Transverse colon (tissue), 4 donors: ENCODE results near the gene UBE2O. TPM values are rescaled to one million over a fixed set of nuclear protein-coding genes. Genes with fewer than 3 reads are reported as not detected.

Source experiments
- DNase-seq: peaks from one replicate; pipeline ENCODE4 v3.0.0-alpha.2; 2019
- H3K27ac ChIP-seq, 4 donors: fragments of 200-600 bp; sonication (generic); 2 replicates each; pipeline ENCODE4 v1.5.1; 2016 to 2018; ENCODE audit warnings: inconsistent platforms in 4 of 4
- H3K27me3 ChIP-seq: fragments of 200-600 bp; sonication (generic); 2 replicates; pipeline ENCODE4 v1.5.1; 2017; ENCODE audit warnings: inconsistent platforms
- H3K36me3 ChIP-seq, 4 donors: fragments of 200-600 bp; sonication (generic); 2 replicates each; pipeline ENCODE4 v1.5.1; 2017 to 2019; ENCODE audit warnings: inconsistent platforms in 4 of 4
- H3K4me1 ChIP-seq, 4 donors: fragments of 200-600 bp; sonication (generic); 2 replicates each; pipeline ENCODE4 v1.5.1; 2017 to 2020; ENCODE audit warnings: inconsistent platforms in 4 of 4
- H3K4me3 ChIP-seq, 4 donors: fragments of 200-600 bp; sonication (generic); 1 replicate in 1 of 4; 2 replicates in 3 of 4; pipeline versions ENCODE4 v1.5.1 to v1.6.1; 2017 to 2019; ENCODE audit warnings: inconsistent platforms in 4 of 4
- H3K9me3 ChIP-seq, 2 donors: fragments of 200-600 bp; sonication (generic); 2 replicates each; pipeline ENCODE4 v1.5.1; 2017 to 2019; ENCODE audit warnings: inconsistent platforms in 2 of 2
- EP300 ChIP-seq: sonication (generic); formaldehyde crosslinking; IDR thresholded peaks from one replicate; pipeline ENCODE4 v1.6.1; 2017; ENCODE audit warnings: antibody characterized with exemption, low read depth
- POLR2A ChIP-seq: fragments of 450-650 bp; IDR thresholded peaks from one replicate; pipeline ENCODE4 v1.6.1; 2016; ENCODE audit warnings: antibody characterized with exemption, mild to moderate bottlenecking, moderate library complexity
- POLR2AphosphoS5 ChIP-seq, 3 donors: sonication (generic); formaldehyde crosslinking; IDR thresholded peaks; one replicate each; pipeline ENCODE4 v1.6.1; 2016; ENCODE audit warnings: antibody characterized with exemption in 3 of 3
- WGBS, 2 donors: methylation state at CpG; one replicate each; pipeline ENCODE4 v1.1.5; 2018; ENCODE audit warnings: low coverage in 1 of 2; 5-methylcytosine and 5-hydroxymethylcytosine counted together
- in situ Hi-C, 4 donors: fragments of 200-750 bp; cut with MboI; loops; one replicate each; pipeline versions ENCODE4 v1.15.0 to v1.15.1; 2017; ENCODE audit warnings: low sequenced_read_pairs in 3 of 4, low pct_ligation_motif_present in 1 of 4, low pct_unique_long_range_greater_than_20kb in 1 of 4
- intact Hi-C: fragments of 100-400 bp; cut with DNase I; formaldehyde crosslinking; loops from one replicate; pipeline ENCODE4 v1.15.1; 2023; ENCODE audit warnings: low total_unique reads
- total RNA-seq, 4 donors: library from RNA; depleted of rRNA; stranded (reverse); fragments of >200 nt; gene quantifications; one replicate each; pipeline ENCODE4 v1.1.0, GENCODE V29; 2016
- TF ChIP-seq, protein P1 (sequence below), 5 experiments: fragments of 200-600 bp in 3 of 5; fragments of 450-650 bp in 2 of 5; sonication (generic) in 3 of 5; IDR thresholded peaks; 1 replicate in 2 of 5; 2 replicates in 3 of 5; pipeline ENCODE4 v1.5.1; 2016 to 2017; ENCODE audit warnings: antibody characterized with exemption in 5 of 5, inconsistent platforms in 3 of 5, mild to moderate bottlenecking in 2 of 5, moderate library complexity in 1 of 5

The UBE2O gene
- total RNA-seq, 4 donors from 2014 or later: 9.8 to 28.8 (median 15.9) TPM

DNA sequence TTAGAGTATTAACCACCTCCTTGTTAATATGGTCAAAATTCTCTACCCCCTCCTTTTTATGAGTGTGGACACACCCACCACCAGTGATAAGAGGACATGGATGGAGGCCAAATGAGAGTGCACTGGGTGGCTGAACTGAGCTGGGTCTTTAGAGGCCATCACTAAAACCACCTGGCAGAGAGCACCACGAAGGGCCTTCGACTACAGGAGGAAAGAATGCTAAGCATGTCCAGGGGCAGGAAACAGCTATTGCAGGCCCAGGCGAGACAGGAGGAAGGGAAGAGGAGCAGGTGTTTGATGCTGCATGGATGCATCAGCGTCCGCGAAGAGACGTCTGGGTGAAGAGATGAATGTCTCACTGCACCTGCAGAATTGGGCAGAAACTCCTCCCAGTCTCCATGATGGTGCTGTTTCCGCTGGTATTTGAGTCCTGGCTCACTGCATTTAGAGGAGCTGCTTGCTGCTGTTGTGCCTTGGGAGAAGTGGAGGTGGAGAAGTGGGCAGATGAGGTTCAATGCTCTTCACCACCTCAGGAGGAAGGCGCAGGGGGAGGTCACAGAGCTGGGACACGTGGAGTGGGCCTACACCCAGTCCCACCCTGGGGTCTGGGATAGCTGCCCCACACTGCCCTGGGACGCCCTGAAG lies 35.3 kb downstream of the UBE2O start:
- no peak for TF ChIP-seq POLR2AphosphoS5 (IDR thresholded peaks at IDR 0.05)
- TF ChIP-seq, protein P1, sequence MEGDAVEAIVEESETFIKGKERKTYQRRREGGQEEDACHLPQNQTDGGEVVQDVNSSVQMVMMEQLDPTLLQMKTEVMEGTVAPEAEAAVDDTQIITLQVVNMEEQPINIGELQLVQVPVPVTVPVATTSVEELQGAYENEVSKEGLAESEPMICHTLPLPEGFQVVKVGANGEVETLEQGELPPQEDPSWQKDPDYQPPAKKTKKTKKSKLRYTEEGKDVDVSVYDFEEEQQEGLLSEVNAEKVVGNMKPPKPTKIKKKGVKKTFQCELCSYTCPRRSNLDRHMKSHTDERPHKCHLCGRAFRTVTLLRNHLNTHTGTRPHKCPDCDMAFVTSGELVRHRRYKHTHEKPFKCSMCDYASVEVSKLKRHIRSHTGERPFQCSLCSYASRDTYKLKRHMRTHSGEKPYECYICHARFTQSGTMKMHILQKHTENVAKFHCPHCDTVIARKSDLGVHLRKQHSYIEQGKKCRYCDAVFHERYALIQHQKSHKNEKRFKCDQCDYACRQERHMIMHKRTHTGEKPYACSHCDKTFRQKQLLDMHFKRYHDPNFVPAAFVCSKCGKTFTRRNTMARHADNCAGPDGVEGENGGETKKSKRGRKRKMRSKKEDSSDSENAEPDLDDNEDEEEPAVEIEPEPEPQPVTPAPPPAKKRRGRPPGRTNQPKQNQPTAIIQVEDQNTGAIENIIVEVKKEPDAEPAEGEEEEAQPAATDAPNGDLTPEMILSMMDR (IDR thresholded peaks at IDR 0.05): no peak
- TF ChIP-seq EP300: no peak
- no peak for TF ChIP-seq POLR2A
- Histone ChIP-seq H3K36me3 (no peaks in the 10 kb centered on the region), H3K27me3 (no peaks in the 10 kb centered on the region), H3K27ac (no peak overlapping the region), H3K4me1 (peaks cover 0 to 23% (median 11%) of the 10 kb centered on the region in 4 donors), H3K9me3 (no peaks in the 10 kb centered on the region), H3K4me3 (no peak overlapping the region)
- intact Hi-C loops: no loop called here
- no peak for DNase-seq
- in situ Hi-C loops: no loop called here
- 60 to 71% methylated on average over 6 to 11 of the region's 11 CpGs for WGBS, 2 donors

DNA sequence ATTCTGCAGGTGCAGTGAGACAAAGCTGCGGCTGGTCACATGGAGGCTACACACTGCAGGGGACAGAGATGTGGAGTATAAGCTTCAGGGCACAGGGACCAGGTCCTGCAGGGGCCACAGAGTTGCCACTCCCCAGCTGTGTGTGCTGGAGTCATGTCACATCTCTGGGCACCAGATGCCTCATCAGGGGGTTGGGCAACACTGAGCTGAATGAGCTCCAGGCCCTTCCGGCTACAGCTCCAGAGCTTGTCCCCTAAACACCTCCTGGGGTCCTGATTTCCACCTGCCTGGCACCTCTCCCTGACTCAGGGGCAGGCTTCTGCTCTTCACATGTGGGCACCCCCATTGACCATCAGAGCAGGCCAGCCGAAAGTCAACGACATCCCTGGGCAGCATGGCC lies 36.1 kb downstream of the UBE2O start:
- TF ChIP-seq, protein P1 (IDR thresholded peaks at IDR 0.05): no peak
- no peak for TF ChIP-seq POLR2AphosphoS5 (IDR thresholded peaks at IDR 0.05)
- TF ChIP-seq EP300: no peak
- TF ChIP-seq POLR2A: no peak
- Histone ChIP-seq H3K27ac (no peak overlapping the region), H3K9me3 (no peaks in the 10 kb centered on the region), H3K36me3 (no peaks in the 10 kb centered on the region), H3K27me3 (no peaks in the 10 kb centered on the region), H3K4me3 (no peak overlapping the region), H3K4me1 (peaks cover 0 to 23% (median 11%) of the 10 kb centered on the region in 4 donors)
- in situ Hi-C loops: no loop called here
- DNase-seq: no peak
- 98% methylated on average over 4 of the region's 4 CpGs; no CpG with 5 or more reads in 1 of the 2 donors for WGBS, 2 donors
- intact Hi-C loops: no loop called here

DNA sequence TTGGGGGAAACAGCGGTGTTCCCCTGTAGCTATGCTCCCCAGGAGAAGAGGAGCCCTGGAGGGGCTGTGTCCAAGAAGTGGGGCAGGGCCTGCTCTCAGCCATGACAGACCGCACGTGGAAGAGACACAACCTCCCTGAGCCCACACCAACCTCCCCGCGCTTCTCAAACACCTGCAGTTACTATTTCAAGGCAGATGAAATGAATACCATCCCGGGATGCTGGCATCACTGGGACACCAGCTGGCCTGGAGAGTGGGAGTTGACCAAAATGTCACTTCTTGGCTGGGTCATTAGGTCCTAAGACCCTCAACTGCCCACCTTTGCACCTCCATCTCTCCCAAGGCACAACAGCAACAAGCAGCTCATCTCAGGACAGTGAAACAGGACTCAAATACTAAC lies 36.5 kb downstream of the UBE2O start:
- Histone ChIP-seq H3K27me3 (no peaks in the 10 kb centered on the region), H3K36me3 (no peaks in the 10 kb centered on the region), H3K4me3 (no peak overlapping the region), H3K27ac (no peak overlapping the region), H3K9me3 (no peaks in the 10 kb centered on the region), H3K4me1 (peaks cover 0 to 23% (median 11%) of the 10 kb centered on the region in 4 donors)
- intact Hi-C loops: no loop called here
- WGBS, 2 donors: 96% methylated on average over 6 of the region's 6 CpGs; no CpG with 5 or more reads in 1 of the 2 donors
- TF ChIP-seq POLR2A (no peak), EP300 (no peak), POLR2AphosphoS5 (IDR thresholded peaks at IDR 0.05) (no peak)
- TF ChIP-seq, protein P1 (IDR thresholded peaks at IDR 0.05): no peak
- DNase-seq: no peak
- in situ Hi-C loops: no loop called here

DNA sequence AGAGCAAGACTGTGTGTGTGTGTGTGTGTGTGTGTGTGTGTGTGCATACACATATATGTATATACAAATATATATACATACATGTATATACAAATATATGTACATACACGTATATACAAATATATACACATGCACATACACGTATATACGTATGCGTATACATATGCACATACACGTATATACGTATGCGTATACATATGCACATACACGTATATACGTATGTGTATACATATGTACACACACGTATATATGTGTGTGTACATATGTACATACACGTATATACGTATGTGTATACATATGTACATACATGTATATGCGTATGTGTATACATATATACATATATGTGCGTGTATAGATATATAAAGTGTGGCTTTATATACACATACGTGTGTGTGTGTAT lies 37.2 kb downstream of the UBE2O start:
- DNase-seq: no peak
- Histone ChIP-seq H3K27ac (no peak overlapping the region), H3K4me3 (no peak overlapping the region), H3K4me1 (peaks cover 0 to 23% (median 11%) of the 10 kb centered on the region in 4 donors), H3K9me3 (no peaks in the 10 kb centered on the region), H3K36me3 (no peaks in the 10 kb centered on the region), H3K27me3 (no peaks in the 10 kb centered on the region)
- TF ChIP-seq POLR2A (no peak), EP300 (no peak), POLR2AphosphoS5 (IDR thresholded peaks at IDR 0.05) (no peak)
- TF ChIP-seq, protein P1 (IDR thresholded peaks at IDR 0.05): no peak
- in situ Hi-C loops (no loop called here), intact Hi-C loops (no loop called here)
- WGBS, 2 donors: 84 to 85% methylated on average over 15 of the region's 15 CpGs
